ENCODE results near the gene MAP1LC3A.
"Not testable (repeated sequence)": the region's sequence is repeated elsewhere in the genome, so short reads cannot be mapped to it uniquely, and the experiment has no call there.

Gene MAP1LC3A

DNA sequence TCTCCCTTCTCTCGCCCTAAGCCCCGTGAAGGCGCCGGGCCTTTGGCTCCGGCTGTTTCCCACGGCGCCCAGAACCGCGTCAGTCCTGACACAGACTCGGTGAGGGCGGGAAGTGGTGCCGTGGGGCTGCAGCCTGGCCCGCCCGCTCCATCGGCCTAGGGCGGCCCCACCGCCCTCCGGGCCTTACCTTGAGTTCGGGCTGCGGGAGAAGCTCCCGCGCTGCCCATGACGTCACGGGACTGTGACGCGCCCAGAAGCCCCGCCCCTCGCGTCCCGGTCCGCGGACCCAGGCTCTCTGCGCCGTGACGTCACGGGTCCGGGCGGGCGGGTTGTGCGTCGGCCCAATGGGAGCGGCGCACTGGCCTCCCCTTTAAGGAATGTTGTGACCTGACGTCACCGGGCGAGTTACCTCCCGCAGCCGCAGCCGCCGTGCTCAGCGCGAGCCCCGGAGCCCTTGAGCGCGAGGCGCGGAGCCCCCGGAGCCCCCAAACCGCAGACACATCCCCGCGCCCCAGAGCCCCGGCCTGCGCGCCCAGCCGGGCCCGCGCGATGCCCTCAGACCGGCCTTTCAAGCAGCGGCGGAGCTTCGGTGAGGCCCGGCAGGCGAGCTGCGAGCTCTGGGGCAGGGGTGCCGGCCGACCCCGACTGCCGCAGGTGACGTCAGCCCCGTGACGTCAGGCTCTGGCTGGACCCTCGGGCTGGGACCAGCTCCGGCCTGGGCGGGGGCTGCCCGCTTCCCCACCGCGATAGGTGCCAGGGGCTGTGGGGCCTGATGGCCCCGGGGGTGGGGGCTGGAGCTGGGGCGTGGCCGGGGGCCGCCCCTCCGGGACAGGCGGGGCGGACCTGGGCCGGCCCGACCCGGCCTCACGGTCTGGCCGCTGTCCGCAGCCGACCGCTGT lies at the start of gene MAP1LC3A:
Gene MAP1LC3A (plus strand): TSS at position 399 of the 899 bp plus-strand sequence. CDS start 151 bp downstream, at position 550.
- peak; percentile 96 for DNase-seq

DNA sequence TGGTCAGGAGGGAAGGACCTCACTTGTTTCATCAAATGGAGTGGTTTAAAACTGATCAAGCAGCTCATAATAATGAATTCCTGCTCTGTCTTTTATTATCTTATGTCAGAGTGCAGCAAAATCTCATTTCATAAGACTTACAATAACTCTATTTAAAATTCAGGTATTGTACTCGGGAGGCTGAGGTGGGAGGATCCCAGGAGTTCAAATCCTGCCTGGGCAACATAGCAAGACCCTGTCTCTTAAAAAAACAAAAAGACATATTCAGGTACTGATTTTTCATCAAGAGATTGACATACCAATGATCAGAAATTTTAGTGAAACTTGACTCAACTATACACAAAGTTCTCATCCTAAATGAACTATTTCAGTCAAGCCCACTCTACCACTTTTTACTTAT lies 47.9 kb upstream of the MAP1LC3A start:
- no peak for DNase-seq

DNA sequence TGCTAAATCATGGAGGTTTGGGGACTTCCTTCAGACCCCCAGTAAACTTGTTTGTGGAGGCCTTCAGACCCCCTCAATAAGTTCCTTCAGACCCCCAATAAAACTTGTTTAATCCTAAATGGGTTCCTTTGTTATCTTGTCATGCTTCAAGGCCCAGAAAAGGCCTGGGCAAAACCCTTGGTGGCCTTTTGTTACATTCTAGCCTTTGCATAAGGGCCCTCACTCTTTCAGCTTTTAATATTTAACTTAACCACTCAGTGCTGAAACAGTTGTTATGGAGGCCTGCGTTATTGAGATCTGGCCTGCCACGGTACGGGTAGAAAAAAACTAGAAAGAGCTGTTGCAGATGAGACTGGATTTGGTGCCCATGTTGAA lies 46.6 kb upstream of the MAP1LC3A start:
- DNase-seq = no peak

DNA sequence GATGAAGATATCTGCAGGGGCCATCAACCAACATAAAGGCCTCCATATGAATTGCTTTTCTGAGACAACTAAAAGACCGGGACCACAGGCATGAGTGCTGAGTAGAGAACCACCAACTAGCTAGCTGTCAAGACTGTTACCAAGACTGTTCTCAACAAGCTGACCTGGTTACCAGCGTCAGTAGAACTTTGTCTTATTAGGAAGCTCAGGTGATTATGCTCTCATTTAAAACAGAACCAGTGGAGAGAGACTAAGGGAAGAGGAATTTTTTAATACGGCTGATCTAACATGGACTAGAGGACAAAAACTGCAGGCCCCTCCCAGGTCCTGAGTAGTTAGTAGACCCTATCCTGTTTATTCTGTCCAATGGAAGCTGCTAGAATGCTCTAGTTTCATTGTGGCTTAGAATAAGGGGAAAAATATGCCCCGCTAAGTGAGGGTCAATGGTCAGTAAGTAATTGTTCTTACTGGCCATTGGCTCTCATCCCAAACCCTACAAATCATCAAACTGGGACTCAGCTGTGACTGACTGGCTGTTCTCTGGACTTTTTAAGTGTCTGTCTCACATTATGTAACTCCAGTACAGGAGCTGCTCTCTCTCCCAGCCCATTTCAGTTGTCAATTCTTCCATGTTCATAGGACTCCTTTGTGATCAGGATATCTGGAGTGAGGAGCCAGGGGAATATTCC lies 46.1 kb upstream of the MAP1LC3A start:
- DNase-seq = no peak

DNA sequence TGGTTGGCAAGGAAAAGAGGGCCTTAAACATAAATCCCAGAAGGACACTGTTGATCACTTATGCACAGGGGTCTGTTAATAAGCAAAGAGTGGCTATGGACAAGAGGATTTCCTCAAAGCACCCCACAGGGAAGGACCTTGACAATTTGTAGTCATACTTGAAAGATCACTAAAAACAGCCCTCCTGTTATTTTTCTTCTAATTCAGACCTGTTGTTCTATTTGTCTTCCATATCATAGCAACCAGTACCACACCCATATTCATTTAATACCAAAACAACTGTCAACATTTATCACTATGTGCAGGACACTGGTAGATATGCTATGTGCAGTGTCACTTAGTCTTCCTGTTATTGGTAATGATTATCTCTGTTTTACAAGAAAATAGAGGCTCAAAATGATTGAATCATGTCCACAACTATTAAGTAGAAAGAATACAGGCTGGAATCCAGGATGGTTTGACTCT lies 45.5 kb upstream of the MAP1LC3A start:
- DNase-seq = no peak

DNA sequence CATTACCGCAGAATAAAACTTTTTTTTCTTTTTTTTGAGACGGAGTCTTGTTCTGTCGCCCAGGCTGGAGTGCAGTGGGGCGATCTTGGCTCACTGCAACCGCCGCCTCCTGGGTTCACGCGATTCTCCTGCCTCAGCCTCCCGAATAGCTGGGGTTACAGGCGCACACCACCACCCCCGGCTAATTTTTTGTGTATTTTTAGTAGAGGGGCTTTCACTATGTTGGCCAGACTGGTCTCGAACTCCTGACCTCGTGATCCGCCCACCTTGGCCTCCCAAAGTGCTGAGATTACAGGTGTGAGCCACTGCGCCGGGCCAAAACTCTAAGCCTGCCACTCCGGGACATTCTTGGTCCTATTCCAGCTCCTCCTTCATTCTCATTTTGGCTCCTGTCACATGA lies 44.5 kb upstream of the MAP1LC3A start:
- DNase-seq = not testable (repeated sequence)

DNA sequence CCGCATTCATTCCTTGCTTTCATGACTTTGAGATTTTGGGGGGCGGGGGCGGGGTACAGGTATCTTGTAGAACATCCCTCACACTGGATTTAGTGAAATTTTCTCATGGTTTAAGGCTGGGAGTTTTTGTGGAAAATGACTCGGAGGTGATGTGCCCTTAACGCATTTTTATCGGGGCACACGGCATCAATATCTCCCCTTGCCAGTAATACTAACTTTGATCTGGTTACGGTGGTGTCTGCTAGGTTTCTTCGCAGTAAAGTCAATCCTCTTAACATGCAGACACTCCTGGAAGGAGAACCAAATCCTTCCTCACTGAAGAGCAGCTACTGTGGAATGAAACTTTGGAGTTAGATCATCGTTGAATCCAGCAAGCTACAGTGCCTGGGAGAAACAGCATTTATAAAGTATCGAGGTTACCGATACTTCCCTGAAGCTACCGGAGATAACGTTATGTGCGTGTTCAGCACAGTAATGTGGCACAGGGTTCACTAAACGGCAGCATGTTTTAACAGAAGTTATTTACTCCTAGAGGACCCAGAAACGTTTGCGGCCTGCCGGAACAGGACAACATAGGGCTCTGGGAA lies 43.5 kb upstream of the MAP1LC3A start:
- no peak for DNase-seq

DNA sequence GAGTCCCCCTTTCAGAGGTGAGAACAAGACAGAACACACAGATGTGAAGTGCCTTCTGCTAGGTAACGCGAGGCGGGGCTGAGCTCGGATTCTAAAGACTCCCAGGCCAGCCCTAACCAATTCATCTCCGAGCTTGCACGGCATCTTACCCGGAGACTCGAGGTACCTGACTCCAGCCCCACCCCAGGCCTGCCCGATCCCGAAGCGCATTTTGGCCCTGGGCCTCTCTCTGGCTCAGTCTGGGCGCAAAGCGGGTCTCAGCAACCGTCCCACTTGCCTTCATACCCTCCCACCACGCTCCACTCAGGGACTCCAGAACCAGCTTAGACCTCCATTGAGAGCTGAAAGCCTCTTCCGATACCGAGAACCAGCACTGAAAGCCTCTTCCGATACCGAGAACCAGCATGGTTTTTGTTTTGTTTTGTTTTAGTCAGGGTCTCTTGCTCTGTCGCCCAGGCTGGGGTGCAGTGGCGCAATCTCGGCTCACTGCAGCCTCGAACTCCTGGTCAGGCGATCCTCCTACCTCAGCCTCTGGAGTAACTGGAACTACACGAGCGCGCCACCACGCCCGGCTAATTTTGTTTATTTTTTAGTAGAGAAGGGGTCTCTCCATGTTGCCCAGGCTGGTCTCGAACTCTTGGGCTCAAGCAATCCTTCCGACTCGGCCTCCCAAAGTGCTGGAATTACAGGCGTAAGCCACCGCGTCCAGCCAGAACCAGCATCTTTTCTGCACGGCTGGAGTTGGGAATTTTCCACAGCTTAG lies 42.9 kb upstream of the MAP1LC3A start:
- peak; percentile 79 for DNase-seq

DNA sequence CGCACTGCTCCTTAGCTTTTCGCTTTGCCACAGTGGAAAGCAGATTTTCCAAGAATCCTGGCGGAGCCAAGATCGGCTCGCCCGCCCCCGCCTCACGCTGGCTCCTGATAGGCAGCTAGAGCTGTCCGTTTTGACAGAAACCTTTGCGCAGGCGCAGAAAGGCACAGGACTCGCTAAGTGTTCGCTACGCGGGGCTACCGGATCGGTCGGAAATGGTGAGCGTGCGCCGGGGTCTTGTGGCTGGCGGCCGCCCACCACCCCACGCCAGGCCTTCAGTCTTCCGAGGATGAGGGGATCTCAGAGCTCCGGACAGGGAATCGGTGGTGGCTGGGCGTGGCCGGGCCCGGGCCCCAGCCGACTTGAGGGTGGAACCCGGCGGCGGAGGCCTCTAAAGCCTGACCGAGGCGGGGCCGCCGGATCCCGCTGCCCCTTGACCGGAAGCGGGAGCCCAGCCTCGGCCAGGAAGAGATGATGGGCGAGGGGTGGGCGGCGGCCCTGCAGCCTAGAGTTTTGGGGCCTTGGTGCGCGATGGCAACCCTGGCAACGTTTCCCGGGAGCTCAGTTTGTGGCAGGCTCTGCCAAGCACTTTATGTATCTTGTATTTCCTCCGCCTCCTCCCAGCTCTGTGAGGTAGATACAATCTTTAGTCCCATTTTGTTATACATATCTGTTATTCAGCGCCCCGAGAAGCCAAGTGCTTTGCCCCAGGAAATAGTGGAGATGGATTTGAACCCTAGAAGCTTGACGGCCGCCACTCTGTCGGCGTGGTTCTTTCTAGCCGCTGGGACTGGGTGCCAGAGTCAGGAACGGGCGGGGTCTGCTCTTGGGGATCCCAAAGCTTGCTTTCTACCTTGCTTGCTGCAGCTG lies 42.0 kb upstream of the MAP1LC3A start, which contains the start of gene DYNLRB1:
Gene DYNLRB1 (plus strand): TSS at position 176 of the 867 bp plus-strand sequence. CDS start 37 bp downstream, at position 213.
- peak; percentile 100 for DNase-seq

DNA sequence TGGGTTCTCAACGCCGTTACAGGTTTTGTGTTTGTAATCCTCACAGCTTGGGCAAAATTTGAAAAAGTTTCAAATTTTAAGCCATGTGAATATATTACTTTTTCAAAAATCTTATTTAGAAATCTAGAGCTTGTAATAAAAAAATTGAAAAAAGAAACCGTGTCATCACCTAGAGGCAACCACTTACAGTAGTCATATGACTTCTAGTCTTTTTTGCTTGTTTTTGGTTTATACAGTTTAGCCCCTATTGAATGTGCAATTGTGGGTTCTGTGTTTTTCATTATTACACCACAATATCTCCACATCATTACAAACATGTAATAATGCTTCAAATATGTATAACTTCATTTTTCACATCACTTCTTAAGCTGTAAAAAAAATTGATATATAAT lies 41.4 kb upstream of the MAP1LC3A start:
- no peak for DNase-seq

DNA sequence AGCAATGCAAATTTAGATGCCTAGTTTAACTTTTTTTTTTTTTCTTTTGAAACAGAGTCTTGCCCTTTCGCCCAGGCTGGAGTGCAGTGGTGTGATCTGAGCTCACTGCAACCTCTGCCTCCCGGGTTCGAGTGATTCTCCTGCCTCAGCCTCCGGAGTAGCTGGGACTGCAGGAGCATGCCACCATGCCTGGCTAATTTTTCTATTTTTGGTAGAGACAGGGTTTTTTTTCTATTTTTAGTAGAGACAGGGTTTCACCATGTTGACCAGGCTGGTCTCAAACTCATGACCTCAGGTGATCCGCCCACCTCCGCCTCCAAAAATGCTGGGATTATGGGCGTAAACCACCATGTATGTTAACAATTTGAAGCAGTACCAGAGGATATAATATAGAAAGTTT lies 39.7 kb upstream of the MAP1LC3A start:
- not testable (repeated sequence) for DNase-seq

DNA sequence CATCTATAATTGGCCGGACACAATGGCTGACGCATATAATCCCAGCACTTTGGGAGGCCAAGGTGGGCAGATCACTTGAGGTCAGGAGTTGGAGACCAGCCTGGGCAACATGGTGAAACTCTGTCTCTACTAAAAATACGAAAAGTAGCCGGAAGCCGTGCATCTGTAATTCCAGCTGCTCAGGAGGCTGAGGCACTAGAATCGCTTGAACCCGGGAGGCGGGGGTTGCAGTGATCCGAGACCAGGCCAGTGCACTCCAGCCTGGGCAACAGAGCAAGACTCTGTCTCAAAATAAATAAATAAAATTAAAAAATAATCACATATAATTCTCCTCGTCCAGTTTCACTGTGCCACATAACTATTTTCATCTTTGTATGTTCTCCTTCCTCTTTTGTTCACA lies 38.7 kb upstream of the MAP1LC3A start:
- DNase-seq = not testable (repeated sequence)

DNA sequence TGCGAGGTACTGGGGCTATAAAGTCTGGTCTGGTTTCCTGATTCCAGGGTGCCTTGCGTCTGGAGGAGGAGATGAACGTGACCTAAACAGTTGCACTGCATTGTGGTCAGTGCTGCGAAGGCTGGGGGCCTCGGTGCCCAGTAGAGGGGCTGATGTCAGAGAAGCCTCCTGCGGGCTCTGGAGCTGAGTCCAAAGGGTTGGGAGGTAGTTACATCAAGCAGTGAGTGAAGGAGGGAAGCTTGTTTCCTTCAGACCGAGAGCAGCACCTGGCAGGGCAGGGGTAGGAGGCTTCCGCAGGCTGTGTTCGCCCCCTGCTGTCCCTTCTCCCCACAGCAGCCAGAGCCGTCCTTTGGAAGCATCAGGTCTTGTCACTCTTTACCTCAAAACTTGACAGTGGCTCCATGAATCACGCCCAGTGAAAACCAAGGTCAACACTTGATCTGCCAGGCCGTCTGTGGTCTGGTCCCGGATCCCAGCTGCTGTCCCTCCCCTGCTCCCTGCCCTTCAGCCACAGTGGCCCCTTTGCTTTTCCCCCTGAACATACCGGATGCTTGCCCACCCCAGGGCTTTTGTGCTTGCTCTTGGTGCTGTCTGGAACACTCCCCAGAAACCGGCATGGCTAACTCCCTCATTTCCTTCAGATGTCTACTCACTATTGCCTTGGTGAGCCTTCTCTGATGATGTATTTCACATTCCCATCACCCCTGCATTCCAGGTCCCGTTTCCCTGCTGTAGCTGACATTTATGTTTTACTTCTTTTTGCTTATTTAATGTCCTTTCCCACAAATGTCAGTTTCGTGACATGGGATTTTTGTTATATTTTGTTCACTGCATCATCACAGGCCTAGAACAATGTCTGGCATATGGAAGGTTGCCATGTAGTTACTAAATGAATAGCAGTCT lies 35.3 kb upstream of the MAP1LC3A start:
- peak; percentile 41 for DNase-seq

DNA sequence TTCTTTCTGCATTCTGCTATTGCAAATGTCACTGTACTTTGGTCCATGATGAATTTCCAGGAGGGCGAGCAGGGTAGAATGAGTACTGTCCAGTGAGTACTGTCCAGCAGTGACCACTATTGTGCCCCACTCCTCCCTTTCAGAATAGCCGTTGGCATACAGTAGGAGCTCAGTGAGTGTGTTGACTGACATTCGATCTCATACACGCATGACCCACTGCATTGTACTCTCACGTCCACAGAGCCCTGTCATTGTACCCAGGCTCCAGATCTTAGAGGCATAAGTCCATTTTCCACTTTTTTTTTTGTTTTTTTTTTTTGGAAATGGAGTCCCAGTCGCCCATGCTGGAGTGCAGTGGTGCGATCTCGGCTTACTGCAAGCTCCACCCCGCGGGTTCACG lies 34.1 kb upstream of the MAP1LC3A start:
- no peak for DNase-seq

DNA sequence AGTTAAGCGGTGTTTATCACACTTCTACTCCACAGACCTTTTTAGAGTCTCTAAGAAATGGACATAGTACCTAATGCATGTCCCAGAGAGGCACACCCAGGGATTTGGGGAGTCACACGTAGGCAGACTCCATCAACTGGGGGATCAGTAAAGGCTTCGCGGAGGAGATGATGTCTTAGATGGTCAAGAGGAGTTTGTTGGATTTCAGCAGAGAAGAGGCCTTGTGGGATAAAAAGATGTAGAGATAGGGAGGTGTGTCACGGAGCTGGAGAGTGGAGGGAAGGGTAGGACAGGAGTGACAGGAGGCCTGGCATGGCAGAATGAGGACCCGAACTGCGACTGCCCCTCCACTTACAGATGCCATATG lies 33.2 kb upstream of the MAP1LC3A start:
- no peak for DNase-seq

DNA sequence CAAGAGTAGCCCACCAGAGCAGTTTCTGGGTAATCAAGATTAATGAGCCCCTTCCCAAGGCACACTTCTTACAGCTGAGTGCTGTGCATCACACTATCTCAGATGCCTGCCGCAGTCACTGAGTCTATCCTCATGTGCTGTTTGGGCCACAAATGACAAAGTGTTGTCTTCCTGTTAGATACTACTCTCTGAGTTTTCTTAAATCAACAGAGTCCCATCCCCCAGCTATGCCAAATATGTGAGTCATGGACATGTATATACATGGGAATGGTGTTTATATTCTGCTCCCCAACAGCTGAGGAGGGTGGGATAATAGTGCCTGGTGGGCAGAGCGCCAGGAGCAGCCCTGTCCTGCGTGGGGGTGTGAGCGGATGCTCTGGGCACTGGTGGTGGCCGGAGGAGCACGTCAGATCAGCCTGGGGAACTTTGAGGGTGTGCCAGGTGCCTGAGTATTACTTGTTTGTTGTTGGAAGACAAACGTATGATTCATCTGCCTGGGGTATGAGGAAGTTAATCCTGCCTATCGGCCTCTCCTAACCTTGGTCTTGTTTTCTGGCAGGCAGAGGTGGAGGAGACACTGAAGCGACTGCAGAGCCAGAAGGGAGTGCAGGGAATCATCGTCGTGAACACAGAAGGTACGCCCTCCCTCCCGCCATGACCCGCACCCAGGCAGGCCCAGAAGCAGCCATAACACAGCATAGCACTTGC lies 32.7 kb upstream of the MAP1LC3A start:
- DNase-seq = peak; percentile 58

DNA sequence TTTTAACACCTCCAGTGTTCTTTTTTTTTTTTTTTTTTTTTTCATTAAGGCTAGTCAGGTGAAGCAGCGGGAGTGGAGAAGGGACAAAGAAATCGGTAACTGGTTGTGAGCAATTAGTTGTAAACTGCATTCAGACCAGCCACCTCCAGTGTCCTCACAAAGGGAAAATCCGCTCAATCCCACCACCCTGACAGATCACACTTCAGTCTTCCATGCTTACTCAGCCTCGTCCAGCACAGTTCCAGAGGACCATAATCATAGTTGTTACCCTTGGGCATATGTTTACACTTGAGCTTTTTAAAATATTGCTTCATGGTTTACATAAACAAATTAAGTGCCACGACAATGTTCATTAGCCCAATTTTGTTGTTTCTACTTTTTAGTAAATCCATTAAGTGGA lies 32.1 kb upstream of the MAP1LC3A start:
- no peak for DNase-seq

DNA sequence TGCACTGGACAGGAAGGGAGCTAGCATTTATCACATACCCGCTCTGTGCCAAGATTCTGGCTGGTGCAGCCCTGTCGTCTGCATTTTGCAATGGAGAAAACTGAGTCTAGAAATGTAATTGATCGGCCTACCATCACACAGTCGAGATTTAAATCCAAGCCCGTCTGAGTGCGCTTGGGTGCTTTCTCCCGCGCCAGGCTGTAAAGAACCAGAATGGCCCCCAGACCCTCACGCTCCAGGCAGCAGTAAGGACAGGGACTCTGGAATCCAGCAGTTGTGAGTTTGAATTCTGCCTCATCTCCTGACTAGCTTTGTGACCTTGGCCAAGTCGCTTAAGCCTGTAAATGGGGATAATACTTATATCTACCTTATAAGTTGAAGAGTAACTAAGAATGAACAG lies 31.5 kb upstream of the MAP1LC3A start:
- DNase-seq = no peak

DNA sequence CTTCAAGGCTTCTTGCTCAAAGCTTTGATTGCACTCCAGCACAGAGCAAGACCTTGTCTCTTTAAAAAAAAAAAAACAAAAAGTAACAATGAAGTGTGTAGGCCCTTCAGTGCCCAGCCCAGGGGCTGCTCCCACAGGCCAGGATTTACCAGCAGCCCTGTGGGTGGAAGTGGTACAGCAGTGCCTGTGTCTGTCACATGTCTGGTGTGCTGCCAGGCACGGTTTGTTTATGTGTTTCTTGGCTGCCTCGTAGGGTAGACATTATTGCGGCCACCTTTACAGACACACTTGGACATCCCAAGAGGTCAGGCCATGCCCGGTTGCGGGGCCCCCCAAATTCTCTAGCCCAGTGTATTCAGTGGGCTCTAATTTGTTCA lies 29.6 kb upstream of the MAP1LC3A start:
- no peak for DNase-seq

DNA sequence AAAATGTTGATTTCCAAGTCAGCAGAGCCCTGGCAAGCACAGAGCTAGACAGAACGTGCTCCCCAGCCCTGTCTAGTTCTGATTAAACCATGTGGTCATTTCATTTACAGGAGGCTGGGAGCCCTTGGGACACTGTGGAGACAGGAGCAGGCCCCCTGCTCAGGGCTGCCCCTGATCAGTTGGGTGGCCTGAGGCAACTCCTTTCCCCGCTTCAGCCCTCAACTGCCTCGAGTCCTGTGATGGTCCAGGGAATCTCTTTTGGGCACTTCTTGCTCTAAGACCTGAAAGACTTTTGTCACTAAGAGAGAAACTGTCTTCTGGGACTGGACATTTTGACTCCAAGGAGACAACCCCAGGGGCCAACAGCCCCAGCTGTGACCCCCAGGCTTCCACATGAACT lies 28.8 kb upstream of the MAP1LC3A start:
- no peak for DNase-seq
